HG02678 (cell line): ENCODE results near the gene NR1H4.
A peak's percentile ranks its signal among the peaks of the same experiment; 100 is the strongest.
"Not testable (repeated sequence)": the region's sequence is repeated elsewhere in the genome, so short reads cannot be mapped to it uniquely, and the experiment has no call there.

Experiments
- ATAC-seq: cut with Tn5 transposase; IDR thresholded peaks from one replicate; pipeline ENCODE4 v1.9.1; 2021; ENCODE audit warnings: mild to moderate bottlenecking, moderate library complexity; ENCODE audit not compliant: unreplicated experiment

NR1H4 gene

DNA sequence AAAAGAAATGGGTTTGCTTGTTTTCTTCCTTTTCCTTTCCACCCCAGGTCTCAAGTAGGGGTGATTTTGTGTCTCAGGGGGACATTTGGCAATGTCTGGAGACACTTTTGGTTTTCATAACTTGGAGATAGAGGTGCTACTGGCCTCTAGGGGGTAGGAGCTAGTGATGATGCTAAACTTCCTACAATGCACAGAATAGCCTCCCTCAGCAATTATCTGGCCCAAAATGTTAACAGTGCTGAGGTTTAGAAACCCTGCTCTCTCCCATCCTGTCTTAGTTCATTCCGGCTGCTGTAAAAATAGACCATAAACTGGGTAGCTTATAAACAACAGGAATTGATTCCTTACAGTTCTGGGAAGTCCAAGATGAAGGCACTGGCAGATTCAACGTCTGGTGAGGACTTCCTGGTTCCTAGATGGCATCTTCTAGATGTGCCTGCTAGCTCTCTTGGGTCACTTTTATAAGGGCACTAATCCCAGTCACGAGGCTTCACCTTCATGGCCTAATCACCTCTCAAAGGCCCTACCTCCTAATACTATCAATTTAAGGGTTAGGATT lies 92.4 kb downstream of the NR1H4 start:
- no peak for ATAC-seq

DNA sequence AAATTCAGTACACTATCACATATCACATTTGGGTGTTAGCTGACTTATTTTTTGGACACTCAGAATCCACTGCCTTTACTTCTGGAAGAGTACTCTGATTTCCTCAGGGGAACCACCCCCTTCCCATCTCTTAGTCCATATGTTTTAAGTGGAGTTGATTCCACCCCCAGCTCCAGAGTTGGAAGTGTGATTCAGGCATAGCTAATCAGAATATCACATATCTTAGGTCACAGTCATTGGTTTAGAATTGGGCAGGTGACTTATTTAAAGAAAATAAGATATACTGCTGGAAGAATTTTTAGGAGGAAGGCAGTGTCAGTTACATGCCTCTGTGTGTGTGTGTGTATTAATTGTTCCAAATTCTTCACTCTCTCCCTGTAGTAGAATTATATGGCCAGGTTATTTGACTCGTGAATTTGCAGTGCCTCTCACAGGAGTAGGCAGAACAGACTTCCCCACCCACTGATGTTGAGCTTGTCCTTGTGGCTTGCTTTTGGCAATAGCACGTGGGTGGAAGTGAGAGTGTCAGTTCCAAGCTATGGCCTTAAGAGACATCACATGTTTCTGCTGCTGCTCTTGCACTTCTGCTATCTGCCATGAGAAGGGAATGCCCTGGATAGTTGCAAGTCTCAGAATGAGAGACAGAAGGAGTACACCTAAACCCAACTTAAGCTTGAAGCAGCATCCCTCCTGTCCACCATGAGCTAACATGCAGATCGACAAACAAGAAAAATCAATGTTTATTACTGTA lies 93.4 kb downstream of the NR1H4 start:
- ATAC-seq = peak; percentile 97

DNA sequence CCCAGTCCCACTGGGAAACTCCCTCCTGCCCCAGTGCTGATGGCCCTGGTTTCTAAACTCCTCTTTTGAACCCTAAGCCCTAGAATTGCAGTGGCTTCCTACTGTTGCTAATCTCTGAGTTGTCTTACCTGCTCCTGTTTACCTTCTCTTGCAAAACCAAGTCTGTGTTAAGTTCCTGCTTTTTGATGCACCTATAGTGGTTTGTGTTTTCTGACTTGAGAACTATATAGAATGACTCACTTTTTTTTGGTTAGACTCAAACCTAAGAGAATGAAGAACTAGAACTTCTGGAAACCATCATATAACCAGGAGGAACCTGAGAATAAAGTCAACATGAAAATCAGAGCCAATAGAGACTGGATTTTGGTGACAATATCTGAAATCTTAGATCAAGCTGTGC lies 94.3 kb downstream of the NR1H4 start:
- peak; percentile 17 for ATAC-seq

DNA sequence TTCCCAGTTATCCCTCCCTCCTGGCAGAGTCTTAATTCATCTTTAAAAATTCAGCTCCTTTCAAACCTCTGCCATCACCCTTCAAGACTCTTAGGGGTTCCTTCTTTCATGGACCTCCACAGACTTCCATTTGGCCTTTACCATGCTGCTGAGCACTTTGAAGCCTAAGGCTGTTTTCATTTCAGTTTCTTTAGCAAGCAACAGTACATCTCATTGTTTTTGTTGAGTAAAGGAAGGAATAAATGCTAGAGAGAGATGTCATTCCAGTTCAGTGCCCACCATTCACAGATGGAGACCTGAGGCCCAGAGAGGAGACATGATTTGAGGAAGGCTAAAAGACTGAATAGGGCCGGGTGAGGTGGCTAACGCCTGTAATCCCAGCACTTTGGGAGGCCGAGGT lies 98.5 kb downstream of the NR1H4 start:
- no peak for ATAC-seq

- ATAC-seq = peak; percentile 97
These were observed 99.9 kb downstream of the NR1H4 start, which contains the start of gene GAS2L3 for GRCh38 chr12:100573292-100574186. Gene GAS2L3, plus strand, starts transcription at chr12:100573684. Its CDS starts 21,221 bp downstream, at chr12:100594905.

GRCh38 chr12:100574187-100575074 lies 100.8 kb downstream of the NR1H4 start:
- ATAC-seq = no peak

GRCh38 chr12:100576331-100577036 lies 102.8 kb downstream of the NR1H4 start:
- no peak for ATAC-seq

DNA sequence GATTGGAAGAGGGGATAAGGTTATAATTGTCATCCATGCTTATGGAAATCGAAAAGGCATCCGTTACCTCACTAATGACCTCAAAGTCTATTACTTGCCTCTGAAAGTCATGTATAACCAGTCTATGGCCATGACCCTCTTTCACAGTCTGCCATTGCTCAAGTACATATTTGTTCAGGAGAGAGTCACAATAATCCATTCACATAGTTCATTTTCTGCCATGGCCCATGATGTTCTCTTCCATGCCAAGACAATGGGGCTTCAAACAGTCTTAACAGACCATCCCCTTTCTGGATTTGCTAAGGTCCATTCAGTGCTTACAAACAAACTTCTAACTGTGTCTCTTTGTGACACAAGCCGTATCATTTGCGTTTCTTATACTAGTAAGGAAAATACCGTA lies 105.3 kb downstream of the NR1H4 start:
- no peak for ATAC-seq

GRCh38 chr12:100579844-100580243 lies 106.2 kb downstream of the NR1H4 start:
- no peak for ATAC-seq

- ATAC-seq = no peak
These were observed 110.6 kb downstream of the NR1H4 start for GRCh38 chr12:100584256-100584655.

DNA sequence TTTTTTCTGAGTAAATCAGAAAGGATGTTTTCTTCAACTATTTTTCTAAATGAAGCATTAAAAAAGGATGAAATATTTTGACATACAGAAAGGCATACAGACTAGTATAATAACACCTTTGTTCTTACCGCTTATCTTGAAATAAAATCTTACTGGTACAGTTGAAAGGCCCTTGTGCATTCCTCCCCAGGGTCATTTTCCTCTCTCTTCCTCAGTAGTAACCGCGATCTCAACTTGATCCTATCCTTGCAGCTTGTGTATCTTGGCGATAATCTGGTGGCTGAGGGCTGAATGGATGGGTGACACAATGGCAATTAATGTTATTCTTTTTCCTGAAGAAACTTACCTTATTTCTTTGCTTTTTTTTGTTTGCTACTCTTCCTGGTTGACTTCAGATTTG lies 118.3 kb downstream of the NR1H4 start:
- no peak for ATAC-seq

- no peak for ATAC-seq
These were observed 119.8 kb downstream of the NR1H4 start for GRCh38 chr12:100593490-100593889.

- ATAC-seq = no peak
These were observed 128.0 kb downstream of the NR1H4 start for GRCh38 chr12:100601626-100602025.

DNA sequence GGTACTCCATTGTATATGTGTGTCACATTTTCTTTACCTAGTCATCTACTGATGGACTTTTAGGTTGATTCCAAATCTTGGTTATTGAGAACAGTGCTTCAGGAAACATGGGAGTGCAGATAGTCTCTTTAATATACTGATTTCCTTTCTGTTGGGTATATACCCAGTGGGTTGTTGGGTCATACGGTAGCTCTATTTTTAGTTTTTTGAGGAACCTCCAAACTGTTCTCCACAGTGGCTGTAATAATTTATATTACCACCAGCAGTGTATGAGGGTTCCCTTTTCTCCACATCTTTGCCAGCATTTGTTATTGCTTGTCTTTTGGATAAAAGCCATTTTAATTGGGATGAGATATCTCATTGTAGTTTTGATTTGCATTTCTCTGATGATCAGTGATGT lies 129.3 kb downstream of the NR1H4 start:
- ATAC-seq = not testable (repeated sequence)

DNA sequence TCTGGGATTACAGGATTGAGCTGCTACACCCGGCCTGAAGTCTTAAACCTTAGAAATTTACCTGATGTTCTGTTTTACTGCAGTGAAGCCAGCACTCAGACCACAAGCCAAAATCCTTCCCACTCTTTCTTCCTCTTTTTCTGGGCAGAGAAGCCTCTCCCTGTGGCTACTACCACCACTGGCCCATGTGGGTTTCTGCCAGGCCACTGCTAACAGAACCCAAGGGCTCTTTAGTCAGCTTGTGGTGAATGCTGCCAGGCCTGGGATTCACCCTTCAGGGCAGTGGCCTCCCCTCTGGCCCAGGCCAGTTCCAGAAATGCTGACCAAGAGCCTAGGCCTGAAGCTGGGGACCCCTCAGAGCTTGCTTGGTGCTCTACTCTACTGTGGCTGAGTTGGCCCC lies 135.1 kb downstream of the NR1H4 start:
- ATAC-seq = no peak

DNA sequence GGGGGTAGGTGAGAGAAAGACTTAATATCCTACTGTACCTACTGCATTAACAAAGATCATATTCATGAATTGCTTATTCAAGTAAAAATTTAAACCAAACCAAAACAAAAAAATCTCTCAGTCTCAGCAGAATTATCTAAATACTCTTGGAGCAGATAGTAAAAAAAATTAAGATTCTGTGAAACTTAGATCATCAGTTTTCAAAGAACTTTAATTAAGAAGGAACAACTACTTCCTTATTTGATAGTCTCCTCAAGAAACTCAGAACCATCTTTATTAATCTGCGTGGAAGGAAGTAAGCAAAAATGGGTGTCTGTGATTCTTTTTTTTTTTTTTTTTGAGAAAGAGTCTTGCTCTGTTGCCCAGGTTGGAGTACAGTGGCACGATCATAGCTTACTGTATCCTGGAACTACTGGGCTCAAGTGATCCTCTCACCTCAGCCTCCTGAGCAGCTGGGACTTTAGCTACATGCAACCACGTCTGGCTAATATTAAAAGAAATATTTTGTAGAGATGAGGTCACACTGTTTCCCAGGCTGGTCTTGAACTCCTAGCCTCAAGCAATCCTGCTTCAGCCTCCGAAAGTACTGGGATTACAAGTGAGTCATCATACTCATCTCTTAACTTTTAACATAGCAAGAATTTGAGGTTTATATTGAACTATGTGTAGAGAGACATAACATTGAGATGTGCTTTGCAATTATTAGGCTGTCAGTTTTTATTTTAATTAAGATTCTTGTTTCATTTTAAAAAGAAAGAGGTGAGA lies 137.2 kb downstream of the NR1H4 start:
- ATAC-seq = no peak

- no peak for ATAC-seq
These were observed 138.9 kb downstream of the NR1H4 start for GRCh38 chr12:100612606-100613005.
